ENCODE results near the gene SLU7.

The SLU7 gene

GRCh38 chr5:160377651-160378050 lies 41.2 kb downstream of the SLU7 start:
- H3K27me3 Mint-ChIP-seq (ENCODE audit: low read depth): peaks cover 51% of the 10 kb centered on the region
- H3K27ac Mint-ChIP-seq: no peak overlapping the region
- DNase-seq (ENCODE audit: low spot score): no peak
- no peaks in the 10 kb centered on the region for H3K9me3 Mint-ChIP-seq
- no peak overlapping the region for H3K4me3 Mint-ChIP-seq
- no peaks in the 10 kb centered on the region for H3K36me3 Mint-ChIP-seq (ENCODE audit: low read depth)
- H3K4me1 Mint-ChIP-seq (ENCODE audit: low read depth): no peaks in the 10 kb centered on the region

- Mint-ChIP-seq H3K4me3 (no peak overlapping the region), H3K27ac (no peak overlapping the region), H3K36me3 (ENCODE audit: low read depth) (no peaks in the 10 kb centered on the region), H3K4me1 (ENCODE audit: low read depth) (no peaks in the 10 kb centered on the region), H3K27me3 (ENCODE audit: low read depth) (peaks cover 55% of the 10 kb centered on the region), H3K9me3 (no peaks in the 10 kb centered on the region)
- no peak for DNase-seq (ENCODE audit: low spot score)
These were observed 42.5 kb downstream of the SLU7 start for GRCh38 chr5:160376416-160376815.

- Mint-ChIP-seq H3K9me3 (no peaks in the 10 kb centered on the region), H3K4me3 (no peak overlapping the region), H3K4me1 (ENCODE audit: low read depth) (peaks cover 3% of the 10 kb centered on the region), H3K27ac (no peak overlapping the region), H3K27me3 (ENCODE audit: low read depth) (peaks cover 58% of the 10 kb centered on the region), H3K36me3 (ENCODE audit: low read depth) (no peaks in the 10 kb centered on the region)
- no peak for DNase-seq (ENCODE audit: low spot score)
These were observed 43.2 kb downstream of the SLU7 start for GRCh38 chr5:160375701-160376100.

- DNase-seq (ENCODE audit: low spot score): no peak
These were observed 43.7 kb downstream of the SLU7 start for GRCh38 chr5:160375166-160375565.

GRCh38 chr5:160371294-160371693 lies 47.6 kb downstream of the SLU7 start:
- Mint-ChIP-seq H3K27me3 (ENCODE audit: low read depth) (peaks cover 71% of the 10 kb centered on the region), H3K27ac (no peak overlapping the region), H3K4me3 (peak overlapping the region; percentile 41), H3K9me3 (no peaks in the 10 kb centered on the region), H3K36me3 (ENCODE audit: low read depth) (no peaks in the 10 kb centered on the region), H3K4me1 (ENCODE audit: low read depth) (peaks cover 3% of the 10 kb centered on the region)
- DNase-seq (ENCODE audit: low spot score): no peak

More at GRCh38 chr5:160375166-160375565, 43.7 kb downstream of the SLU7 start:
- Mint-ChIP-seq H3K27ac (no peak overlapping the region), H3K4me1 (ENCODE audit: low read depth) (peaks cover 3% of the 10 kb centered on the region), H3K4me3 (no peak overlapping the region), H3K27me3 (ENCODE audit: low read depth) (peaks cover 59% of the 10 kb centered on the region), H3K36me3 (ENCODE audit: low read depth) (no peaks in the 10 kb centered on the region), H3K9me3 (no peaks in the 10 kb centered on the region)

GRCh38 chr5:160370713-160371034 lies 48.2 kb downstream of the SLU7 start:
- no peaks in the 10 kb centered on the region for H3K9me3 Mint-ChIP-seq
- peaks cover 3% of the 10 kb centered on the region for H3K4me1 Mint-ChIP-seq (ENCODE audit: low read depth)
- DNase-seq (ENCODE audit: low spot score): no peak
- peaks cover 70% of the 10 kb centered on the region for H3K27me3 Mint-ChIP-seq (ENCODE audit: low read depth)
- H3K27ac Mint-ChIP-seq: no peak overlapping the region
- H3K4me3 Mint-ChIP-seq: peak overlapping the region; percentile 41
- H3K36me3 Mint-ChIP-seq (ENCODE audit: low read depth): no peaks in the 10 kb centered on the region

GRCh38 chr5:160369990-160370712 lies 48.7 kb downstream of the SLU7 start, which contains the start of gene C1QTNF2:
C1QTNF2 (minus strand) TSS chr5:160370626; CDS start chr5:160355011, 15,615 bp downstream.
- no peak for DNase-seq (ENCODE audit: low spot score)
- Mint-ChIP-seq H3K9me3 (no peaks in the 10 kb centered on the region), H3K36me3 (ENCODE audit: low read depth) (no peaks in the 10 kb centered on the region), H3K27me3 (ENCODE audit: low read depth) (peaks cover 67% of the 10 kb centered on the region), H3K27ac (no peak within 1 kb of the TSS), H3K4me3 (peak within 1 kb of the TSS; percentile 51), H3K4me1 (ENCODE audit: low read depth) (peaks cover 3% of the 10 kb centered on the region)

- DNase-seq (ENCODE audit: low spot score): no peak
- Mint-ChIP-seq H3K27me3 (ENCODE audit: low read depth) (peaks cover 50% of the 10 kb centered on the region), H3K36me3 (ENCODE audit: low read depth) (no peaks in the 10 kb centered on the region), H3K27ac (no peak overlapping the region), H3K4me3 (no peak overlapping the region), H3K4me1 (ENCODE audit: low read depth) (peaks cover 3% of the 10 kb centered on the region), H3K9me3 (no peaks in the 10 kb centered on the region)
These were observed 51.0 kb downstream of the SLU7 start for GRCh38 chr5:160367885-160368284.

- peaks cover 44% of the 10 kb centered on the region for H3K27me3 Mint-ChIP-seq (ENCODE audit: low read depth)
- no peaks in the 10 kb centered on the region for H3K36me3 Mint-ChIP-seq (ENCODE audit: low read depth)
- no peak overlapping the region for H3K4me3 Mint-ChIP-seq
These were observed 51.6 kb downstream of the SLU7 start for GRCh38 chr5:160367261-160367660.

GRCh38 chr5:160366230-160366629 lies 52.7 kb downstream of the SLU7 start:
- Mint-ChIP-seq H3K27ac (no peak overlapping the region), H3K4me1 (ENCODE audit: low read depth) (peaks cover 3% of the 10 kb centered on the region), H3K27me3 (ENCODE audit: low read depth) (peaks cover 33% of the 10 kb centered on the region), H3K36me3 (ENCODE audit: low read depth) (no peaks in the 10 kb centered on the region), H3K4me3 (no peak overlapping the region), H3K9me3 (no peaks in the 10 kb centered on the region)
- DNase-seq (ENCODE audit: low spot score): no peak

More at GRCh38 chr5:160367261-160367660, 51.6 kb downstream of the SLU7 start:
- Mint-ChIP-seq H3K9me3 (no peaks in the 10 kb centered on the region), H3K4me1 (ENCODE audit: low read depth) (peaks cover 3% of the 10 kb centered on the region), H3K27ac (no peak overlapping the region)
- DNase-seq (ENCODE audit: low spot score): no peak

- Mint-ChIP-seq H3K27ac (no peak overlapping the region), H3K27me3 (ENCODE audit: low read depth) (peaks cover 17% of the 10 kb centered on the region)
These were observed 55.1 kb downstream of the SLU7 start for GRCh38 chr5:160363660-160364395.

GRCh38 chr5:160363211-160363610 lies 55.7 kb downstream of the SLU7 start:
- Mint-ChIP-seq H3K27ac (no peak overlapping the region), H3K4me1 (ENCODE audit: low read depth) (no peaks in the 10 kb centered on the region), H3K9me3 (no peaks in the 10 kb centered on the region), H3K4me3 (no peak overlapping the region), H3K27me3 (ENCODE audit: low read depth) (peaks cover 12% of the 10 kb centered on the region), H3K36me3 (ENCODE audit: low read depth) (no peaks in the 10 kb centered on the region)
- no peak for DNase-seq (ENCODE audit: low spot score)

More at GRCh38 chr5:160363660-160364395, 55.1 kb downstream of the SLU7 start:
- DNase-seq (ENCODE audit: low spot score): no peak
- no peak overlapping the region for H3K4me3 Mint-ChIP-seq
- no peaks in the 10 kb centered on the region for H3K4me1 Mint-ChIP-seq (ENCODE audit: low read depth)
- no peaks in the 10 kb centered on the region for H3K36me3 Mint-ChIP-seq (ENCODE audit: low read depth)
- H3K9me3 Mint-ChIP-seq: no peaks in the 10 kb centered on the region

GRCh38 chr5:160361624-160362228 lies 57.2 kb downstream of the SLU7 start:
- Mint-ChIP-seq H3K36me3 (ENCODE audit: low read depth) (no peaks in the 10 kb centered on the region), H3K4me1 (ENCODE audit: low read depth) (no peaks in the 10 kb centered on the region)
- DNase-seq (ENCODE audit: low spot score): no peak

GRCh38 chr5:160360310-160360709 lies 58.6 kb downstream of the SLU7 start:
- Mint-ChIP-seq H3K27ac (no peak overlapping the region), H3K36me3 (ENCODE audit: low read depth) (no peaks in the 10 kb centered on the region), H3K27me3 (ENCODE audit: low read depth) (peaks cover 8% of the 10 kb centered on the region), H3K9me3 (no peaks in the 10 kb centered on the region), H3K4me1 (ENCODE audit: low read depth) (no peaks in the 10 kb centered on the region), H3K4me3 (no peak overlapping the region)
- DNase-seq (ENCODE audit: low spot score): no peak

More at GRCh38 chr5:160361624-160362228, 57.2 kb downstream of the SLU7 start:
- no peak overlapping the region for H3K4me3 Mint-ChIP-seq
- H3K9me3 Mint-ChIP-seq: no peaks in the 10 kb centered on the region
- peaks cover 8% of the 10 kb centered on the region for H3K27me3 Mint-ChIP-seq (ENCODE audit: low read depth)
- no peak overlapping the region for H3K27ac Mint-ChIP-seq
